DMS 273 treated with DMSO at 0.1 percent for 48 hours (cell line): ENCODE measurements around the gene UNC13C.

Experiments
- DNase-seq: peaks from one replicate; lab custom pipeline; 2025; lab: John Stamatoyannopoulos, UW

Gene UNC13C

GRCh38 chr15:54481819-54482218 is 503.6 kb downstream of the UNC13C start:
- no peak for DNase-seq

GRCh38 chr15:54482251-54482650 is 504.0 kb downstream of the UNC13C start:
- DNase-seq: no peak

GRCh38 chr15:54500330-54500729 is 522.1 kb downstream of the UNC13C start:
- DNase-seq: no peak

- no peak for DNase-seq
These were observed 524.3 kb downstream of the UNC13C start for GRCh38 chr15:54502416-54503075.

- no peak for DNase-seq
These were observed 526.5 kb downstream of the UNC13C start for GRCh38 chr15:54504695-54505094.

GRCh38 chr15:54506977-54507524 is 528.8 kb downstream of the UNC13C start:
- DNase-seq: no peak

GRCh38 chr15:54514601-54515000 is 536.4 kb downstream of the UNC13C start:
- no peak for DNase-seq

GRCh38 chr15:54515664-54516582 is 537.7 kb downstream of the UNC13C start:
- DNase-seq: no peak

- DNase-seq: no peak
These were observed 539.1 kb downstream of the UNC13C start for GRCh38 chr15:54517366-54517765.

GRCh38 chr15:54518156-54518882 is 540.1 kb downstream of the UNC13C start:
- DNase-seq: no peak

- DNase-seq: no peak
These were observed 541.3 kb downstream of the UNC13C start for GRCh38 chr15:54519577-54519976.

GRCh38 chr15:54520616-54521015 is 542.4 kb downstream of the UNC13C start:
- DNase-seq: no peak

GRCh38 chr15:54521206-54521605 is 543.0 kb downstream of the UNC13C start:
- DNase-seq: no peak

GRCh38 chr15:54528021-54528420 is 549.8 kb downstream of the UNC13C start:
- no peak for DNase-seq

GRCh38 chr15:54540721-54541120 is 562.5 kb downstream of the UNC13C start:
- no peak for DNase-seq

GRCh38 chr15:54547491-54547890 is 569.2 kb downstream of the UNC13C start:
- no peak for DNase-seq

GRCh38 chr15:54550954-54551353 is 572.7 kb downstream of the UNC13C start:
- no peak for DNase-seq

GRCh38 chr15:54556231-54556630 is 578.0 kb downstream of the UNC13C start:
- no peak for DNase-seq

GRCh38 chr15:54559405-54560069 is 581.3 kb downstream of the UNC13C start:
- DNase-seq: no peak

GRCh38 chr15:54560417-54560816 is 582.2 kb downstream of the UNC13C start:
- no peak for DNase-seq

GRCh38 chr15:54564166-54564565 is 585.9 kb downstream of the UNC13C start:
- no peak for DNase-seq

GRCh38 chr15:54566654-54567053 is 588.4 kb downstream of the UNC13C start:
- DNase-seq: no peak
